ENCODE results near the gene MTCL1. TPM values are rescaled to one million over a fixed set of nuclear protein-coding genes. Genes with fewer than 3 reads are reported as not detected.
A peak's percentile ranks its signal among the peaks of the same experiment; 100 is the strongest.

Gene MTCL1
- total RNA-seq, 1 donor from 2014 or later: 10.0 TPM

GRCh38 chr18:8699948-8700347 is 5.4 kb upstream of the MTCL1 start:
- no peak for TF ChIP-seq CTCF (IDR thresholded peaks at IDR 0.05; ENCODE audit: insufficient read depth, low read length, severe bottlenecking)
- FAIRE-seq (no peak), DNase-seq (ENCODE audit: low read depth) (no peak)
- H3K4me3 ChIP-seq (ENCODE audit: low read depth, low read length): no peak overlapping the region
- no peaks in the 10 kb centered on the region for H3K27me3 ChIP-seq (ENCODE audit: control insufficient read depth, insufficient read depth, low read length)
- no peaks in the 10 kb centered on the region for H3K36me3 ChIP-seq (ENCODE audit: control insufficient read depth, insufficient read depth, low read length)

GRCh38 chr18:8701546-8702118 is 3.7 kb upstream of the MTCL1 start:
- no peaks in the 10 kb centered on the region for H3K36me3 ChIP-seq (ENCODE audit: control insufficient read depth, insufficient read depth, low read length)
- H3K4me3 ChIP-seq (ENCODE audit: low read depth, low read length): no peak overlapping the region
- H3K27me3 ChIP-seq (ENCODE audit: control insufficient read depth, insufficient read depth, low read length): no peaks in the 10 kb centered on the region
- FAIRE-seq (no peak), DNase-seq (ENCODE audit: low read depth) (peak; percentile 67)
- TF ChIP-seq CTCF (IDR thresholded peaks at IDR 0.05; ENCODE audit: insufficient read depth, low read length, severe bottlenecking): no peak

- Histone ChIP-seq H3K36me3 (ENCODE audit: control insufficient read depth, insufficient read depth, low read length) (peaks cover under 1% of the 10 kb centered on the region), H3K27me3 (ENCODE audit: control insufficient read depth, insufficient read depth, low read length) (no peaks in the 10 kb centered on the region), H3K4me3 (ENCODE audit: low read depth, low read length) (no peak overlapping the region)
- FAIRE-seq (no peak), DNase-seq (ENCODE audit: low read depth) (no peak)
- no peak for TF ChIP-seq CTCF (IDR thresholded peaks at IDR 0.05; ENCODE audit: insufficient read depth, low read length, severe bottlenecking)
Measured at GRCh38 chr18:8702668-8703067, 2.7 kb upstream of the MTCL1 start.

- FAIRE-seq: no peak
- DNase-seq (ENCODE audit: low read depth): no peak
- TF ChIP-seq CTCF (IDR thresholded peaks at IDR 0.05; ENCODE audit: insufficient read depth, low read length, severe bottlenecking): no peak
- Histone ChIP-seq H3K36me3 (ENCODE audit: control insufficient read depth, insufficient read depth, low read length) (peaks cover 1% of the 10 kb centered on the region), H3K4me3 (ENCODE audit: low read depth, low read length) (no peak overlapping the region), H3K27me3 (ENCODE audit: control insufficient read depth, insufficient read depth, low read length) (no peaks in the 10 kb centered on the region)
Measured at GRCh38 chr18:8703092-8703709, 2.2 kb upstream of the MTCL1 start.

- FAIRE-seq (no peak), DNase-seq (ENCODE audit: low read depth) (no peak)
- no peak for TF ChIP-seq CTCF (IDR thresholded peaks at IDR 0.05; ENCODE audit: insufficient read depth, low read length, severe bottlenecking)
- H3K36me3 ChIP-seq (ENCODE audit: control insufficient read depth, insufficient read depth, low read length): peaks cover 1% of the 10 kb centered on the region
- no peak overlapping the region for H3K4me3 ChIP-seq (ENCODE audit: low read depth, low read length)
- H3K27me3 ChIP-seq (ENCODE audit: control insufficient read depth, insufficient read depth, low read length): no peaks in the 10 kb centered on the region
Measured at GRCh38 chr18:8703781-8704301, 1.5 kb upstream of the MTCL1 start.

Data from bronchial epithelial cell (primary cell).